HG02759 (cell line): ENCODE results near the gene CCDC27.
"Not testable (repeated sequence)": the region's sequence is repeated elsewhere in the genome, so short reads cannot be mapped to it uniquely, and the experiment has no call there.

ENCODE experiments used
- ATAC-seq: cut with Tn5 transposase; IDR thresholded peaks from one replicate; pipeline ENCODE4 v1.9.1; 2021; ENCODE audit warnings: mild to moderate bottlenecking, moderate library complexity; ENCODE audit not compliant: unreplicated experiment

CCDC27 gene

GRCh38 chr1:3735027-3735681 is 17.1 kb upstream of the CCDC27 start:
- no peak for ATAC-seq

- no peak for ATAC-seq
Measured at GRCh38 chr1:3735688-3736087, 16.6 kb upstream of the CCDC27 start.

- ATAC-seq, result no peak
Measured at GRCh38 chr1:3736131-3736561, 16.1 kb upstream of the CCDC27 start.

GRCh38 chr1:3736708-3737107 is 15.5 kb upstream of the CCDC27 start:
- ATAC-seq, result no peak

GRCh38 chr1:3738943-3739342 is 13.3 kb upstream of the CCDC27 start:
- ATAC-seq, result no peak

GRCh38 chr1:3740042-3740441 is 12.2 kb upstream of the CCDC27 start:
- no peak for ATAC-seq

- ATAC-seq, result no peak
Measured at GRCh38 chr1:3740752-3741151, 11.5 kb upstream of the CCDC27 start.

GRCh38 chr1:3741566-3742438 is 10.4 kb upstream of the CCDC27 start:
- no peak for ATAC-seq

- ATAC-seq, result no peak
Measured at GRCh38 chr1:3742439-3743298, 9.6 kb upstream of the CCDC27 start.

- no peak for ATAC-seq
Measured at GRCh38 chr1:3743421-3743820, 8.8 kb upstream of the CCDC27 start.

GRCh38 chr1:3743826-3744225 is 8.4 kb upstream of the CCDC27 start:
- no peak for ATAC-seq

- ATAC-seq, result no peak
Measured at GRCh38 chr1:3744646-3745045, 7.6 kb upstream of the CCDC27 start.

- no peak for ATAC-seq
Measured at GRCh38 chr1:3745071-3745470, 7.2 kb upstream of the CCDC27 start.

GRCh38 chr1:3745590-3746381 is 6.5 kb upstream of the CCDC27 start:
- no peak for ATAC-seq

GRCh38 chr1:3746389-3746829 is 5.8 kb upstream of the CCDC27 start:
- no peak for ATAC-seq

GRCh38 chr1:3746830-3747521 is 5.3 kb upstream of the CCDC27 start:
- ATAC-seq, result peak; percentile 95

- ATAC-seq, result no peak
Measured at GRCh38 chr1:3747522-3747848, 4.8 kb upstream of the CCDC27 start.

- no peak for ATAC-seq
Measured at GRCh38 chr1:3747903-3748302, 4.3 kb upstream of the CCDC27 start.

GRCh38 chr1:3748316-3748900 is 3.8 kb upstream of the CCDC27 start:
- ATAC-seq, result not testable (repeated sequence)

- no peak for ATAC-seq
Measured at GRCh38 chr1:3749512-3749911, 2.7 kb upstream of the CCDC27 start.
